Natural killer cell treated with Interleukin-12 subunit alpha and Interleukin-12 subunit beta and Interleukin-15 and Interleukin-18, amount 100 ng/mL, for 72 hours (primary cell): ENCODE results near the gene C11orf68. TPM values are rescaled to one million over a fixed set of nuclear protein-coding genes. Genes with fewer than 3 reads are reported as not detected.

Source experiments
- ATAC-seq, 2 donors: fragments of 150-1000 bp; cut with Tn5 transposase in 1 of 2; sonication (Bioruptor Pico), chemical (Tn5 transposase) in 1 of 2; 2 replicates each; pipeline ENCODE4 v1.10.0; 2021
- DNase-seq: peaks from one replicate; pipeline ENCODE4 v3.0.0; 2022; ENCODE audit warnings: low spot score
- H3K27ac Mint-ChIP-seq, 2 donors: 1 replicate in 1 of 2; 2 replicates in 1 of 2; pipeline ENCODE4 v1.8.0; 2022; ENCODE audit warnings: mixed read lengths in 2 of 2, mild to moderate bottlenecking in 1 of 2, moderate library complexity in 1 of 2
- H3K27me3 Mint-ChIP-seq, 2 donors: 1 replicate in 1 of 2; 2 replicates in 1 of 2; pipeline ENCODE4 v1.8.0; 2022; ENCODE audit warnings: mixed read lengths in 2 of 2
- H3K36me3 Mint-ChIP-seq: one replicate; pipeline ENCODE4 v1.8.0; 2022; ENCODE audit warnings: mixed read lengths
- H3K4me1 Mint-ChIP-seq, 2 donors: 1 replicate in 1 of 2; 2 replicates in 1 of 2; pipeline ENCODE4 v1.8.0; 2022; ENCODE audit warnings: low read depth in 2 of 2, mixed read lengths in 2 of 2, mild to moderate bottlenecking in 1 of 2
- H3K4me3 Mint-ChIP-seq: one replicate; pipeline ENCODE4 v1.8.0; 2022; ENCODE audit warnings: mixed read lengths
- H3K9me3 Mint-ChIP-seq: 2 replicates; pipeline ENCODE4 v1.8.0; 2022; ENCODE audit warnings: mixed read lengths
- total RNA-seq, 2 donors: library from RNA; stranded (reverse); gene quantifications; one replicate each; pipeline ENCODE4 v1.2.3, GENCODE V29; 2022

The C11orf68 gene
- total RNA-seq, 2 donors from 2014 or later = 15.4 to 24.7 TPM

GRCh38 chr11:65915821-65916251 is 3.0 kb downstream of the C11orf68 start:
- Mint-ChIP-seq H3K4me3 (no peak overlapping the region), H3K9me3 (no peaks in the 10 kb centered on the region), H3K27ac (no peak overlapping the region), H3K4me1 (peaks cover 21 to 23% of the 10 kb centered on the region in 2 donors), H3K36me3 (no peaks in the 10 kb centered on the region), H3K27me3 (no peaks in the 10 kb centered on the region)
- DNase-seq (no peak), ATAC-seq (no peak)

- H3K4me3 Mint-ChIP-seq = no peak overlapping the region
- no peaks in the 10 kb centered on the region for H3K9me3 Mint-ChIP-seq
- H3K36me3 Mint-ChIP-seq = no peaks in the 10 kb centered on the region
- no peak for DNase-seq
- ATAC-seq = no peak
- H3K27me3 Mint-ChIP-seq = no peaks in the 10 kb centered on the region
- peak overlapping the region in 1 of 2 donors; percentile 80 for H3K27ac Mint-ChIP-seq
- peaks cover 21 to 23% of the 10 kb centered on the region in 2 donors for H3K4me1 Mint-ChIP-seq
These were observed 3.6 kb downstream of the C11orf68 start for GRCh38 chr11:65915101-65915820.

GRCh38 chr11:65912845-65913244 is 6.0 kb downstream of the C11orf68 start:
- H3K27me3 Mint-ChIP-seq = peaks cover 0 to 2% of the 10 kb centered on the region in 2 donors
- H3K4me1 Mint-ChIP-seq = peaks cover 21 to 26% of the 10 kb centered on the region in 2 donors
- DNase-seq (no peak), ATAC-seq (no peak)
- H3K36me3 Mint-ChIP-seq = no peaks in the 10 kb centered on the region
- no peak overlapping the region for H3K27ac Mint-ChIP-seq
- H3K4me3 Mint-ChIP-seq = no peak overlapping the region
- no peaks in the 10 kb centered on the region for H3K9me3 Mint-ChIP-seq

- Mint-ChIP-seq H3K27me3 (peaks cover 0 to 2% of the 10 kb centered on the region in 2 donors), H3K4me1 (peaks cover 17 to 22% of the 10 kb centered on the region in 2 donors), H3K27ac (no peak overlapping the region)
These were observed 6.9 kb downstream of the C11orf68 start for GRCh38 chr11:65911682-65912568.

GRCh38 chr11:65907878-65908277 is 11.0 kb downstream of the C11orf68 start:
- Mint-ChIP-seq H3K9me3 (no peaks in the 10 kb centered on the region), H3K27me3 (peaks cover 0 to 2% of the 10 kb centered on the region in 2 donors), H3K4me3 (no peak overlapping the region), H3K4me1 (peaks cover 0 to 4% of the 10 kb centered on the region in 2 donors), H3K27ac (no peak overlapping the region), H3K36me3 (no peaks in the 10 kb centered on the region)
- ATAC-seq (no peak), DNase-seq (no peak)

More at GRCh38 chr11:65911682-65912568, 6.9 kb downstream of the C11orf68 start:
- ATAC-seq (no peak), DNase-seq (no peak)
- no peaks in the 10 kb centered on the region for H3K9me3 Mint-ChIP-seq
- H3K36me3 Mint-ChIP-seq = no peaks in the 10 kb centered on the region
- H3K4me3 Mint-ChIP-seq = no peak overlapping the region

DNA sequence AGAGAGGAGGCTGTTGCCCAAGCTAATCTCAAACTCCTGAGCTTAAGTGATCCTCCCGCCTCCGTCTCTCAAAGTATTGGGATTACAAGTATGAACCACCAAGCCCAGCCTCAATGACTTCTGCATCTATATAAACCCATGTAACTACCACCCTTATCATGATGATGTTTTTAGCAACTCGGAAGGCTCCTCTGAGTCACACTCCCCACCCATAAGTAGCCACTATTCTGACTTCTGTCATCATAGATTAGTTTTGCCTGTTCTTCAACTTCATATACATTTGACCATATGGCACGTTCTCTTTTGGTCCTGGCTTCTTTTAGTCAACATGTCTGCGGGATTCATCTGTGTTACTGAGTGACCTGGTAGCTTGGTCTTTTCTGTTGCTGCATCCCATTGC is 12.3 kb downstream of the C11orf68 start:
- H3K27ac Mint-ChIP-seq = no peak overlapping the region
- H3K9me3 Mint-ChIP-seq = no peaks in the 10 kb centered on the region
- H3K4me1 Mint-ChIP-seq = peaks cover 11 to 12% of the 10 kb centered on the region in 2 donors
- ATAC-seq (no peak), DNase-seq (no peak)
- H3K36me3 Mint-ChIP-seq = no peaks in the 10 kb centered on the region
- H3K4me3 Mint-ChIP-seq = no peak overlapping the region
- H3K27me3 Mint-ChIP-seq = peaks cover 0 to 2% of the 10 kb centered on the region in 2 donors

- Mint-ChIP-seq H3K27ac (peak overlapping the region in 1 of 2 donors; percentile 36), H3K4me1 (peaks cover 17 to 24% of the 10 kb centered on the region in 2 donors), H3K4me3 (no peak overlapping the region), H3K36me3 (no peaks in the 10 kb centered on the region), H3K9me3 (no peaks in the 10 kb centered on the region), H3K27me3 (no peaks in the 10 kb centered on the region)
- no peak for DNase-seq
- no peak for ATAC-seq
These were observed 15.1 kb downstream of the C11orf68 start for GRCh38 chr11:65903715-65904114.

DNA sequence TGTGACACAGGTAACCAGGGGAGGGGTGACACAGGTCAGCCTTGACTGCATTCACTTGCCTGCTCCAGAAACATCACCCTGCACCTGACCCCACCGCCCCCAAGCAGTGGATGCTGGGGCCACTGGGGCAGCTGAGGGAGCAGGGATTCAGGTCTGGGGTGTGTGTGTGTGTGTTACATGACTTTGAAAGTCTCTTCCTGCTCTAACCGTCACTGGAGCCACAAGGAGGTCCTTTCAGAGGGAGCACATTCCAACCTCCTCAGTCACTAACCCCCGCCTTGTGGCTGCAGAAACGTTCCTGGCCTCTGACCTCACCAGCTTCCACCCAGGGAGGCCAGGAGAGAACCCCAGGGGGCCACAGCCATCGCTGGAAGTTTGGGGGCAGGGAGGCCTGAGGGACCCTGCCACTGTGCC is 15.8 kb downstream of the C11orf68 start:
- Mint-ChIP-seq H3K4me1 (peaks cover 18 to 27% of the 10 kb centered on the region in 2 donors), H3K36me3 (no peaks in the 10 kb centered on the region), H3K4me3 (no peak overlapping the region), H3K9me3 (no peaks in the 10 kb centered on the region), H3K27ac (no peak overlapping the region), H3K27me3 (no peaks in the 10 kb centered on the region)
- no peak for ATAC-seq
- DNase-seq = no peak

DNA sequence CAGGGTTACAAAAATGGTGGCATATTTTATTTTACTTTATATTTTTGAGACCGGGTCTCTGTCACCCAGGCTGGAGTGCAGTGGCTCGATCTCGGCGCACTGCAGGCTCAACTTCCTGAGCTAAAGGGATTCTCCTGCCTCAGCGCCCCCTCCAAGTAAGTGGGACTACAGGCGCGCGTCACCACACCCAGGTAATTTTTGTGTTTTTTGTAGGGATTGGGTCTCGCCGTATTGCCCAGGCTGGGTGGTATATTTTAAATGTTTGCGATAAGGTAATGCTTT is 18.0 kb downstream of the C11orf68 start:
- H3K9me3 Mint-ChIP-seq = no peaks in the 10 kb centered on the region
- peaks cover 29 to 35% of the 10 kb centered on the region in 2 donors for H3K4me1 Mint-ChIP-seq
- DNase-seq (no peak), ATAC-seq (no peak)
- peak overlapping the region; percentile 62 for H3K4me3 Mint-ChIP-seq
- H3K27me3 Mint-ChIP-seq = no peaks in the 10 kb centered on the region
- no peaks in the 10 kb centered on the region for H3K36me3 Mint-ChIP-seq
- peak overlapping the region in 1 of 2 donors; percentile 69 for H3K27ac Mint-ChIP-seq

- Mint-ChIP-seq H3K4me3 (peak within 1 kb of the TSS; percentile 76), H3K27me3 (no peaks in the 10 kb centered on the region), H3K4me1 (peaks cover 35 to 40% of the 10 kb centered on the region in 2 donors), H3K36me3 (no peaks in the 10 kb centered on the region), H3K27ac (peak within 1 kb of the TSS; percentile 81 to 94), H3K9me3 (no peaks in the 10 kb centered on the region)
- DNase-seq (peak; percentile 95), ATAC-seq (peak; percentile 90 to 93)
These were observed 18.6 kb downstream of the C11orf68 start, which contains the start of gene FOSL1 for GRCh38 chr11:65900125-65900898. Gene FOSL1, minus strand, starts transcription at chr11:65900388. Its CDS starts 49 bp downstream, at chr11:65900339.

DNA sequence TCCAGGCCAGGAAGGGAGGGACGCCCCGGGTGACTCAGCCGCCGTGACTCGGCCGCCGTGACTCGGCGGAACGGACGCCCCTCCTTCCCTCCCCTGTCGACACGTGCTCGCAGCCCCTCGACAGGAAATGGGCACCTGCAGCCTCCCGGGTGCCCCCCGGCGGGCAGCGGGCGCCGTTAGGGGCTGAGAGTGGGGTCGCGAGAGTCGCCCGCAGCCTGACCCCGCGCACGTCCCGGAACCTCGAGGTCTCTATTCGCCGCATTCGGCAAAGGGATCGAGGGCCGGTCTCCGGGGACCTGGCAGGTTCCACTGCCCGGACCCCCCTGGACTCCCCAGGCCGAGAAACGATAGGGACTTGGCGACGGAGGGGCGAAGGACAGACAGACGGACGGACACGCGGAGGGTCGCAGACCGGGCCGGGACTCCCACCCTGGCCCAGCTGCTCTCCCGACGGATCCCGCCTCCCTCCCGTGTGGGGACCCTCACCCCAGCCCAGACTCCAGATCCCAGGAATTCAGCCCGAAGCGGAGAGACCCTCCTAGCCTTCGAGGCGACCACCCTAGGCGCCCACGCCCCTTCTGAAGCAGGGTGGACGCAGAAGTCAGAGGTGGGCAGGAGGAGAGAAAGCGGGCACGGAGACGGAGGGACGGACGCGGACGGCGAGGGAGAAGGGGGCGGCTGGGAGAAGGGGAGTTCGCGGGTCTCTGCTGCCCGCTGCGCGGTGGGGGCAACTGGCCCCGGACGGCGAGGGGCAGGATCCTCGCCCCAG is 19.3 kb downstream of the C11orf68 start:
- peak; percentile 88 for DNase-seq
- Mint-ChIP-seq H3K36me3 (no peaks in the 10 kb centered on the region), H3K4me1 (peaks cover 37 to 42% of the 10 kb centered on the region in 2 donors), H3K4me3 (peak overlapping the region; percentile 76), H3K27me3 (no peaks in the 10 kb centered on the region), H3K9me3 (no peaks in the 10 kb centered on the region), H3K27ac (peak overlapping the region; percentile 81 to 94)
- ATAC-seq = peak; percentile 68 to 72

GRCh38 chr11:65898656-65899355 is 20.1 kb downstream of the C11orf68 start:
- Mint-ChIP-seq H3K27me3 (no peaks in the 10 kb centered on the region), H3K9me3 (no peaks in the 10 kb centered on the region), H3K27ac (peak overlapping the region; percentile 81 to 94), H3K4me3 (peak overlapping the region; percentile 86), H3K4me1 (peaks cover 43 to 49% of the 10 kb centered on the region in 2 donors), H3K36me3 (no peaks in the 10 kb centered on the region)
- ATAC-seq = no peak
- no peak for DNase-seq
